ENCODE measurements around the gene CHRNA4.

- TF ChIP-seq SIN3A (IDR thresholded peaks at IDR 0.05; ENCODE audit: borderline replicate concordance, insufficient read depth, low read depth, low read length) (no peak), REST (IDR thresholded peaks at IDR 0.05; ENCODE audit: insufficient read depth in 1 of 2, low read depth in 2 of 2, low read length in 1 of 2) (no peak)
Observed at GRCh38 chr20:63370618-63371187, 9.6 kb upstream of the CHRNA4 start.
